ENCODE measurements around the gene TTC6.

TTC6 gene

DNA sequence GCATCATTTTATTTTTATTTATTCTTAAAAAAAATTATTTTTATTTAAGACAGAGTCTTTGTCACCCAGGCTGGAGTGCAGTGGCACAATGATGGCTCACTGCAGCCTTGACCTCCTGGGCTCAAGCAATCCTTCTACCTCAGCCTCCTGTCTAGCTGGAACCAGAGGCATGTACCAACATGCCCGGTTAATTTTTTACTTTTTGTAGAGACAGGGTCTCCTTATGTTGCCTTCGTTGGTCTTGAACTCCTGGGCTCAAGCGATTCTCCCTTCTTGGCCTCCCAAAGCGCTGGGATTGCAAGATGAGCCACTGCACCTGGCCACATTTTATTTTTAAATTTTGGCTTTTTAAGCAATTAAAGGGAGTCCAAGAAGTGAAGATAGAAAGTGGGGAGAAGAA is 21.4 kb downstream of the TTC6 start:
- Histone ChIP-seq H3K4me1 (ENCODE audit: control extremely low read depth in 1 of 4, control insufficient read depth in 4 of 4, insufficient read depth in 4 of 4, low read length in 3 of 4) (peaks cover 0 to 1% (median 0%) of the 10 kb centered on the region in 4 experiments), H3K27ac (ENCODE audit: insufficient read depth in 1 of 2, low read depth in 1 of 2, low read length in 2 of 2, poor library complexity in 1 of 2, severe bottlenecking in 2 of 2) (no peak overlapping the region), H3K9me3 (ENCODE audit: control extremely low read depth in 1 of 5, control insufficient read depth in 4 of 5, insufficient read depth in 2 of 5, low read depth in 1 of 5, low read length in 4 of 5) (peaks cover 22 to 68% (median 29%) of the 10 kb centered on the region in 5 experiments), H3K4me3 (ENCODE audit: control insufficient read depth in 1 of 7, extremely low read depth in 1 of 7, insufficient read depth in 4 of 7, low read depth in 2 of 7, low read length in 6 of 7) (no peak overlapping the region), H3K27me3 (replicated peaks in 2 of 5; ENCODE audit: control insufficient read depth in 4 of 5, insufficient read depth in 5 of 5, low read length in 4 of 5) (peaks cover 5 to 29% (median 14%) of the 10 kb centered on the region in 5 experiments), H3K36me3 (ENCODE audit: control insufficient read depth in 4 of 4, insufficient read depth in 4 of 4, low read length in 3 of 4) (no peaks in the 10 kb centered on the region)
- DNase-seq = no peak
- POLR2A ChIA-PET = no interaction called here
- WGBS (ENCODE audit: insufficient coverage) = 95% methylated on average over 4 of the region's 4 CpGs
- CTCF ChIA-PET = no interaction called here

DNA sequence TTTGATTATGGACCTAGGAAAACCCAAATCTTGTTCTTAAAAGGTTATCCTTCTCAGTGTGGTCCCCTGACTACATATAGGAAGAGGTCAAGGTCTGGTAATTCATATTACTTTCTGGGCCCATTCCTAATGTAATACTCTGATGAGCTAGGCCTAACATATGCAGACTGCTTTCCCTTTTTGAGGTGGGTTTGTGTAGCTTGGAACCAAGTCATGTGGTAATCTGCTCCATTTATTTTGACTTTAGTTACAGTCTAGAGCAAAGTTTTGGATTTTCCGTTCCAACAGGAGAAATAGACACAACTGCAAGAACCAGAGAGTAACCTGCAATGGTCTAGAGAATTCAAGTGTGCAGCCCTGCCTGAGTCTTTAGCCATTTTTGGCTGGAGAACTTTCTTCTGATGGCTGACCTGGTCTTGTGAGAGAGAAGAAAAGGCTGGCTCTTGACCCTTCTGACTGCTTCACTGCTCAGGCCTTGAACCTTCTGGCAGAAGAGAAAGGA is 22.5 kb downstream of the TTC6 start:
- H3K27me3 ChIP-seq (replicated peaks in 2 of 5; ENCODE audit: control insufficient read depth in 4 of 5, insufficient read depth in 5 of 5, low read length in 4 of 5) = peaks cover 5 to 33% (median 18%) of the 10 kb centered on the region in 5 experiments
- no peaks in the 10 kb centered on the region for H3K36me3 ChIP-seq (ENCODE audit: control insufficient read depth in 4 of 4, insufficient read depth in 4 of 4, low read length in 3 of 4)
- peaks cover 19 to 62% (median 23%) of the 10 kb centered on the region in 5 experiments for H3K9me3 ChIP-seq (ENCODE audit: control extremely low read depth in 1 of 5, control insufficient read depth in 4 of 5, insufficient read depth in 2 of 5, low read depth in 1 of 5, low read length in 4 of 5)
- ChIA-PET POLR2A (no interaction called here), CTCF (no interaction called here)
- no peak overlapping the region for H3K4me3 ChIP-seq (ENCODE audit: control insufficient read depth in 1 of 7, extremely low read depth in 1 of 7, insufficient read depth in 4 of 7, low read depth in 2 of 7, low read length in 6 of 7)
- peaks cover 0 to 9% (median 3%) of the 10 kb centered on the region in 4 experiments for H3K4me1 ChIP-seq (ENCODE audit: control extremely low read depth in 1 of 4, control insufficient read depth in 4 of 4, insufficient read depth in 4 of 4, low read length in 3 of 4)
- WGBS (ENCODE audit: insufficient coverage) = 100% methylated on average over 1 of the region's 1 CpG
- DNase-seq = no peak
- H3K27ac ChIP-seq (ENCODE audit: insufficient read depth in 1 of 2, low read depth in 1 of 2, low read length in 2 of 2, poor library complexity in 1 of 2, severe bottlenecking in 2 of 2) = no peak overlapping the region

DNA sequence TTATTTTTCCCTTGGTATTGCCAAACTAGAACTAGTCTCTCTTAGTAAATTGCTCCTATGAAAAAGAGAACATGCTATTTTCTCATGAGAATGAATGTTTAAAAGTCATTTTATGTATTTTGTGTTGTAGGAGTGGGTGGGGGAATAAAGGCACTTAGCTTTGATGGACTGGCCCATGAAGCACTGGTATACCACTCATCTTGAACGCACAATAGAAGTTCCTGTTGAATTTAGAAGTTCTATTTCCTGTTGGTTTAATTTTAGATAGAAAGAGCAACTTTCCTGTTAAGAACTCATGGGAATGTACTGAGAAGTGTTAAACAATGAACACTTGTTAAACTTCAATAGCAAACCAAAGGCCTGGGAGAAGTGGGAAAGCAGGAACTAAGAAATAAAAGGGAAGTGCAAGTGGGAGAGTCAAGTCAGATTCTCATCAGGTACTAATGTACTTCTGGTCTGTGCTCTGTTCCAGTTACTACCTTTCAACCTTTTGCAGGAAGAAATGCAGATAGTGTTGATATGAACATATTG is 23.1 kb downstream of the TTC6 start:
- CTCF ChIA-PET = no interaction called here
- POLR2A ChIA-PET = no interaction called here
- no peak for DNase-seq
- Histone ChIP-seq H3K9me3 (ENCODE audit: control extremely low read depth in 1 of 5, control insufficient read depth in 4 of 5, insufficient read depth in 2 of 5, low read depth in 1 of 5, low read length in 4 of 5) (peaks cover 16 to 56% (median 23%) of the 10 kb centered on the region in 5 experiments), H3K27me3 (replicated peaks in 2 of 5; ENCODE audit: control insufficient read depth in 4 of 5, insufficient read depth in 5 of 5, low read length in 4 of 5) (peaks cover 12 to 40% (median 21%) of the 10 kb centered on the region in 5 experiments), H3K4me3 (ENCODE audit: control insufficient read depth in 1 of 7, extremely low read depth in 1 of 7, insufficient read depth in 4 of 7, low read depth in 2 of 7, low read length in 6 of 7) (no peak overlapping the region), H3K4me1 (ENCODE audit: control extremely low read depth in 1 of 4, control insufficient read depth in 4 of 4, insufficient read depth in 4 of 4, low read length in 3 of 4) (peaks cover 0 to 9% (median 3%) of the 10 kb centered on the region in 4 experiments), H3K27ac (ENCODE audit: insufficient read depth in 1 of 2, low read depth in 1 of 2, low read length in 2 of 2, poor library complexity in 1 of 2, severe bottlenecking in 2 of 2) (no peak overlapping the region), H3K36me3 (ENCODE audit: control insufficient read depth in 4 of 4, insufficient read depth in 4 of 4, low read length in 3 of 4) (no peaks in the 10 kb centered on the region)
- WGBS (ENCODE audit: insufficient coverage) = no CpG with 5 or more reads among the region's 1 CpG

DNA sequence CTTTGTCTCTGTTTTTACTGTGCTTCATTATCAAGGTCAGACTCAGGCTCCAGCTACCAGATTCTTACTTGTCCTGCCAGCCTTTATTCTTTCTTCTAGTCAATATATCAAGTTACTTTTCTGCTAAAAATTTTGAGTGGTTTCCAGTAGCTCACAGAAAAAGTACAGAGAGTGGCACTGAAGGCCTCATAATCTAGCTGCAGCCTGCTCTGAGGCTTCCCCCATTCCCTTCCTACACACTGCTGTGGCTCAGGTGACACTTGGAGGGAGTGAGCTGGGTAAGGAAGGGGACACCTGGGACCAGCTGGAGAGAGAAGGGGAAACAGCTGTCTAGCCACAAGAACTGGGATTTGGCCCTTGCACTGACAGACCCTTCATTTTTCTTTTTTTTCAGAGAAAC is 25.4 kb downstream of the TTC6 start:
- peaks cover 11 to 41% (median 18%) of the 10 kb centered on the region in 5 experiments for H3K9me3 ChIP-seq (ENCODE audit: control extremely low read depth in 1 of 5, control insufficient read depth in 4 of 5, insufficient read depth in 2 of 5, low read depth in 1 of 5, low read length in 4 of 5)
- H3K4me1 ChIP-seq (ENCODE audit: control extremely low read depth in 1 of 4, control insufficient read depth in 4 of 4, insufficient read depth in 4 of 4, low read length in 3 of 4) = peaks cover 0 to 9% (median 3%) of the 10 kb centered on the region in 4 experiments
- DNase-seq = no peak
- H3K27me3 ChIP-seq (replicated peaks in 2 of 5; ENCODE audit: control insufficient read depth in 4 of 5, insufficient read depth in 5 of 5, low read length in 4 of 5) = peaks cover 13 to 52% (median 28%) of the 10 kb centered on the region in 5 experiments
- no peak overlapping the region for H3K27ac ChIP-seq (ENCODE audit: insufficient read depth in 1 of 2, low read depth in 1 of 2, low read length in 2 of 2, poor library complexity in 1 of 2, severe bottlenecking in 2 of 2)
- POLR2A ChIA-PET = no interaction called here
- H3K4me3 ChIP-seq (ENCODE audit: control insufficient read depth in 1 of 7, extremely low read depth in 1 of 7, insufficient read depth in 4 of 7, low read depth in 2 of 7, low read length in 6 of 7) = no peak overlapping the region
- CTCF ChIA-PET = interaction anchor here (0.9 kb wide), 1 partner anchor 9 kb away, joined by 3 read pairs; no protein-coding TSS in a partner anchor
- no peaks in the 10 kb centered on the region for H3K36me3 ChIP-seq (ENCODE audit: control insufficient read depth in 4 of 4, insufficient read depth in 4 of 4, low read length in 3 of 4)

DNA sequence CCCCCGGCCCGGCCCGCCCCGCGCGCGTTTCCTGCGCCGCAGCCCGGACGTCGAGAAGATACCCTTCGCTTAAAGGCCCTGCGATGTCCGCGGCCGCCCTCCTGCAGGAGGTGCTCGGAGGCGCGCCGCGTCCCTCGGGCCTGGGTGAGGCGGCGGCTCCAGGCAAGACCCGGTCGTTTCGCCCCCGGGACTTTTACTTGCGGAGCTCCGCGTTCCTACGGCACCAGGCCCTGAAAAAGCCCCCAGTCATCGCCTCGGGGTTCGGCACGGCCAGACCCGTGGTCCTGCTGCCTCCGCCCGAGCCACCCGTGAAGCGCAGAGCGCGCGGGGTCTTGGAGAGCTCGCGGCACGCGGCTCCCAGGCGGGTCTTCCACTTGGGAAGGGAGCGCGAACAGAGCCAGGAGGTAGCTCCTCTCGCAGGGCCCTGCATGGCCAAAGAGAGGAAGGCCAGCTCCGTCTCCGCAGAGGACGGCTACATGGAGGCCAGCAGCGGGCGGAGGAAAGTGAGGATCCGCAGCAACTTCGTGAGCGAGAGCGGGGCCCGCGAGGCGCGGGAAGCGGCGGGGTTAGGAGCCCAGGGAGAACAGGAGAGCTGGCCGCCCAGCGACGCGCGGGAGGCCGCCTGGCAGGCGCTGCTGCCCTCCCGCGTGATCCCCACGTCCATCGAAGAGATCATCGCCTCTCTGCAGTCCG is 26.9 kb downstream of the TTC6 start:
- H3K36me3 ChIP-seq (ENCODE audit: control insufficient read depth in 4 of 4, insufficient read depth in 4 of 4, low read length in 3 of 4) = no peaks in the 10 kb centered on the region
- ChIA-PET POLR2A (no interaction called here), CTCF (no interaction called here)
- H3K27ac ChIP-seq (ENCODE audit: insufficient read depth in 1 of 2, low read depth in 1 of 2, low read length in 2 of 2, poor library complexity in 1 of 2, severe bottlenecking in 2 of 2) = no peak overlapping the region
- 4% methylated on average over 80 of the region's 81 CpGs for WGBS (ENCODE audit: insufficient coverage)
- peaks cover 0 to 9% (median 3%) of the 10 kb centered on the region in 4 experiments for H3K4me1 ChIP-seq (ENCODE audit: control extremely low read depth in 1 of 4, control insufficient read depth in 4 of 4, insufficient read depth in 4 of 4, low read length in 3 of 4)
- H3K27me3 ChIP-seq (replicated peaks in 2 of 5; ENCODE audit: control insufficient read depth in 4 of 5, insufficient read depth in 5 of 5, low read length in 4 of 5) = peaks cover 13 to 53% (median 28%) of the 10 kb centered on the region in 5 experiments
- peak in 1 of 3 donors; percentile 11 for DNase-seq
- H3K9me3 ChIP-seq (ENCODE audit: control extremely low read depth in 1 of 5, control insufficient read depth in 4 of 5, insufficient read depth in 2 of 5, low read depth in 1 of 5, low read length in 4 of 5) = peaks cover 3 to 30% (median 8%) of the 10 kb centered on the region in 5 experiments
- peak overlapping the region in 1 of 7 experiments; percentile 31 for H3K4me3 ChIP-seq (ENCODE audit: control insufficient read depth in 1 of 7, extremely low read depth in 1 of 7, insufficient read depth in 4 of 7, low read depth in 2 of 7, low read length in 6 of 7)

DNA sequence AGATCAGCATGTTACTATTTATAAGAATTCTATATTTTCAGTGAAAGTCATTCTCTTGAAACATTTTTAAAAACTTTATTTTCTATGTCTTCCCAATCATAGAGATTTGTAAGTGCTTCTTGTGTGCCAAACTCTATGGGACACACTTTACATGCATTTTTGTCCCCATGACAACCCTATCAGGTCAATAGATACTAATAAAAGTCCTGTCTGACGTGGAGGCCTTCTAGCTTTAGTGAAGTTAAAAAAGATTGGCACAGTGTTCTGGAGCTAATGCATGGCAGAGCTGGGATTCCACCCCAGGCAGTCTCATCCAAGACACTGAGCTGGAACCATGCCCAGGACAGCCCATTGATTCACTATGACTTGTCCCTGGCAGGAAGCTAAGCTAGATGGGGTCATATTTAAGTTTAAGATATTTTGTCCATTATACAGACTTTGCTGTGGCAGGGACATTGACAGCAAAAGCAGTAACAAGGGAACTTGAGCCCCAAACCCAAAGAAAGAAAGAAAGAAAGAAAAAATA is 28.1 kb downstream of the TTC6 start:
- no peak for DNase-seq
- no peaks in the 10 kb centered on the region for H3K36me3 ChIP-seq (ENCODE audit: control insufficient read depth in 4 of 4, insufficient read depth in 4 of 4, low read length in 3 of 4)
- H3K9me3 ChIP-seq (ENCODE audit: control extremely low read depth in 1 of 5, control insufficient read depth in 4 of 5, insufficient read depth in 2 of 5, low read depth in 1 of 5, low read length in 4 of 5) = peaks cover 0 to 22% (median 4%) of the 10 kb centered on the region in 5 experiments
- H3K4me3 ChIP-seq (ENCODE audit: control insufficient read depth in 1 of 7, extremely low read depth in 1 of 7, insufficient read depth in 4 of 7, low read depth in 2 of 7, low read length in 6 of 7) = no peak overlapping the region
- CTCF ChIA-PET = no interaction called here
- POLR2A ChIA-PET = no interaction called here
- H3K27me3 ChIP-seq (replicated peaks in 2 of 5; ENCODE audit: control insufficient read depth in 4 of 5, insufficient read depth in 5 of 5, low read length in 4 of 5) = peaks cover 13 to 50% (median 28%) of the 10 kb centered on the region in 5 experiments
- H3K4me1 ChIP-seq (ENCODE audit: control extremely low read depth in 1 of 4, control insufficient read depth in 4 of 4, insufficient read depth in 4 of 4, low read length in 3 of 4) = peaks cover 0 to 9% (median 3%) of the 10 kb centered on the region in 4 experiments
- no CpG with 5 or more reads among the region's 1 CpG for WGBS (ENCODE audit: insufficient coverage)
- no peak overlapping the region for H3K27ac ChIP-seq (ENCODE audit: insufficient read depth in 1 of 2, low read depth in 1 of 2, low read length in 2 of 2, poor library complexity in 1 of 2, severe bottlenecking in 2 of 2)

DNA sequence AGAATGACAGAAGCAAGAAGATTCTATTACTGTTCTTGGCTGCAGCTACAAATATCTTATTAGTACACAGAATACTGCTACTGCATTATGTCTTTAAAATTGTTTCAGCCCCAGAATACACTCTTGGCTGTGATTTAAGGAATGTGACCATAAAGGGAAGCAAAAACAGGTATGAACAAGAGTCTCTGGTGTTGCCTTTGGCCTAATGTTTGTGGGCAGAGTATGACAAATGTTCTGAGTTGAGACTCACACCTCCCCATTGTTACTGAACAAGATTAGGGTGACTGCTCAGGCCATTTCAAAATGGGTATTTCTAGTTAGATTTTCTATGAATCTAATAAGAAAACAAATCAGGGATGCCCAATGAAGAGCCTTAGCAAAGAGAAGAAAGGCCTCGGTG is 28.5 kb downstream of the TTC6 start:
- Histone ChIP-seq H3K36me3 (ENCODE audit: control insufficient read depth in 4 of 4, insufficient read depth in 4 of 4, low read length in 3 of 4) (no peaks in the 10 kb centered on the region), H3K27ac (ENCODE audit: insufficient read depth in 1 of 2, low read depth in 1 of 2, low read length in 2 of 2, poor library complexity in 1 of 2, severe bottlenecking in 2 of 2) (no peak overlapping the region), H3K4me3 (ENCODE audit: control insufficient read depth in 1 of 7, extremely low read depth in 1 of 7, insufficient read depth in 4 of 7, low read depth in 2 of 7, low read length in 6 of 7) (no peak overlapping the region), H3K9me3 (ENCODE audit: control extremely low read depth in 1 of 5, control insufficient read depth in 4 of 5, insufficient read depth in 2 of 5, low read depth in 1 of 5, low read length in 4 of 5) (peaks cover 0 to 18% (median 4%) of the 10 kb centered on the region in 5 experiments), H3K4me1 (ENCODE audit: control extremely low read depth in 1 of 4, control insufficient read depth in 4 of 4, insufficient read depth in 4 of 4, low read length in 3 of 4) (peaks cover 0 to 9% (median 3%) of the 10 kb centered on the region in 4 experiments), H3K27me3 (replicated peaks in 2 of 5; ENCODE audit: control insufficient read depth in 4 of 5, insufficient read depth in 5 of 5, low read length in 4 of 5) (peaks cover 13 to 48% (median 28%) of the 10 kb centered on the region in 5 experiments)
- CTCF ChIA-PET = no interaction called here
- WGBS (ENCODE audit: insufficient coverage) = 100% methylated on average over 1 of the region's 1 CpG
- POLR2A ChIA-PET = no interaction called here
- no peak for DNase-seq

All from common myeloid progenitor, CD34-positive (primary cell).